Retina (tissue), 1 donor: ENCODE results near the gene AFTPH.
"Not testable (repeated sequence)": the region's sequence is repeated elsewhere in the genome, so short reads cannot be mapped to it uniquely, and the experiment has no call there.

ENCODE experiments used
- DNase-seq: peaks from one replicate; pipeline ENCODE4 v3.0.0-alpha.2; 2016

Gene AFTPH

GRCh38 chr2:64498438-64498837 is 25.7 kb upstream of the AFTPH start:
- DNase-seq, result no peak

DNA sequence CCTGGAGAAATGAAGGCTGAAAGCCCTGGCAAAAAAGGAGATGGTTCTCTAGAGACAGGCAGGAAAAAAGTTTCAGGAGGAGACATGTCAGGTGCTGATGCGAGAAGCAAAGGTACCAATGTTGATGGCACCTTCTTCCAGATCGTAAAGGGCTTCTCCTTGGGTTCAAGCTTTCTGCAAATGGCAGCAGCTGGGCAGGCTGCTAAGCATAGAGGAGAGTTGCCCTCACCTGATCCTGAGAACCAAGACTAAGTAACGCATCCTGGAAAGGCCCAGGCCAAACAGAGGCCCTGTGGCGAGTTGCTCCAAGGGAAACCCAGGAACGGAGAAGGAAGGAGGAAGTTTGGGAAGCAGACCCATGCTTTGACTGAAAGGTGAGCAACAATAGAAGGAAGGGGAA is 23.6 kb upstream of the AFTPH start:
- DNase-seq, result no peak

GRCh38 chr2:64501946-64502345 is 22.2 kb upstream of the AFTPH start:
- DNase-seq, result no peak

DNA sequence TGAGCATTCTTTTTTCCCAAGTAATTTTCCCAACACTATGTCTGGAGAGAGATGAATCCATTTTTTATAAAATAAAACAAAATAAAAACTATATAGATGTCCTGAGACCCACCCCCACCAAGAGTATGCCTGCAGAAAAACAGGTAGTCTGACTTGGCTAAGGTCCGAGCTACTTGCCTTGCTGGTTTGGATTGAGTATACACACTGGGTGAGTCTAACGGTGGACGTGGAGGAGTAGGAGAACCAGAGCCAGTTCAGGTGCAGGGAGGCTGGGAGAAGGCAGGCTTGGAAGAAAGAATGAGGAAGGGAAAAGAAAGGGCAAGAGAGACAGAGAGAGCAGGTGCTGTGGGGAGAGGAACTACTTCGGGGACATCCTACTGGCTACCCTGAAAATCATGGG is 21.3 kb upstream of the AFTPH start:
- no peak for DNase-seq

- DNase-seq, result no peak
Observed at GRCh38 chr2:64504774-64505720, 19.1 kb upstream of the AFTPH start.

- no peak for DNase-seq
Observed at GRCh38 chr2:64506686-64507085, 17.4 kb upstream of the AFTPH start.

GRCh38 chr2:64514008-64514407 is 10.1 kb upstream of the AFTPH start:
- DNase-seq, result no peak

GRCh38 chr2:64515086-64515485 is 9.0 kb upstream of the AFTPH start:
- DNase-seq, result no peak

DNA sequence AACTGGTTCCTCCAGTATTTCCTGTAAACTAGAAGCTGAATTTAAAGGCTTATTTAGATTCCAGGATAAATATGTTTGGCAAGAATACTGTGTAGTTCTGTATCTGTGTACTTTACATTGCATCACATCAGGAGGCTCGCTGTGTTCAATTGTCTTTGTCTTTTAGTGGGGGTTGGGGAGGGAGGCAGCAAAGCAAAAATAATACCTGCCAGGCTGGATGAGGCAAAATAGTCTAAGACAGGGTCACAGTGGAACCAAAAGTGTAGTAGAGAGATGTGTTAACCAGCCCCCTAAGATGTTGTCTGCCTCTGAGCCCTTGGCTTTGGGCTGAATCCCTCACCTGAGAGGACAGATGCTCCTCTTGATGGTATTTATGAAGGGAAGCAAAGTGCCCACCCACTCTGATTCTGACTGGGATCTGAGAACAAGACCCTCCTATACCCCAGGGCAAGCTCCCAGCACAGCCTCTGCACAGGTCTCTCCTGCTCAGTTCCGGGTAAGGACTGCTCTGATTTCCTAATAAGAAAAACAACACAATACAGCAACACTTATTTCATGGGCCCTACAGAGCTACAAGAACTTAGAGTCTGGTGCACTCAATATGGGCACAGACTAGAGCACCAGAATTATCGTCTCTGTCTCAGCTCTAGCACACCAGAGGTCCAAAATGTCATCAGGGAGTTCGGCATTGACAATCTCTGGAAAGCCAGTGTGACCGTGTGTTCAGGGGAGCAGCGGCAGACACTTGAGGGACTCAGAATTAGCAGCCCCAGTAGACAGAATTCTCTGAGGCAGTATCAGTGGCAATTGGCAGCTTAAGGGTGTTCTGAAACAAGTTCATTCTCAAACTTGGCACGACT is 7.2 kb upstream of the AFTPH start:
- no peak for DNase-seq

GRCh38 chr2:64517511-64517884 is 6.6 kb upstream of the AFTPH start:
- no peak for DNase-seq

- peak; percentile 84 for DNase-seq
Observed at GRCh38 chr2:64522843-64523428, 1.2 kb upstream of the AFTPH start.

GRCh38 chr2:64524604-64525316 is 632 bp downstream of the AFTPH start:
- DNase-seq, result no peak

DNA sequence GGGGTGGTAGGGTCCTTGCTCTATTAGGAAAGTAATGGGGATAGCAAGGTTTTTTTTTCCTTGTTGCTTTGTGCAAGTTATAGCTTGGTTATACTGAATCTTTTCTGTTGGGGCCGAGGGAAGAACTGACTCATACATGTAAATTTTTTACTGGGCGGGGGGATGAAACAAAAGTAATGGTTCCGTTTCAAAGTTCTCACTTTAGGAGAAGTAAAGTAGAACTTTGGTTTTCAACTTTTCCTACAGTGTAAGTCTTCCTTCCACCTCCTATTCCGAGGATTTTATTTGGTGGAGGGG is 1.1 kb downstream of the AFTPH start:
- DNase-seq, result no peak

GRCh38 chr2:64526034-64526433 is 1.9 kb downstream of the AFTPH start:
- DNase-seq, result no peak

- DNase-seq, result not testable (repeated sequence)
Observed at GRCh38 chr2:64530946-64531345, 6.8 kb downstream of the AFTPH start.

GRCh38 chr2:64532030-64532429 is 7.9 kb downstream of the AFTPH start:
- no peak for DNase-seq

DNA sequence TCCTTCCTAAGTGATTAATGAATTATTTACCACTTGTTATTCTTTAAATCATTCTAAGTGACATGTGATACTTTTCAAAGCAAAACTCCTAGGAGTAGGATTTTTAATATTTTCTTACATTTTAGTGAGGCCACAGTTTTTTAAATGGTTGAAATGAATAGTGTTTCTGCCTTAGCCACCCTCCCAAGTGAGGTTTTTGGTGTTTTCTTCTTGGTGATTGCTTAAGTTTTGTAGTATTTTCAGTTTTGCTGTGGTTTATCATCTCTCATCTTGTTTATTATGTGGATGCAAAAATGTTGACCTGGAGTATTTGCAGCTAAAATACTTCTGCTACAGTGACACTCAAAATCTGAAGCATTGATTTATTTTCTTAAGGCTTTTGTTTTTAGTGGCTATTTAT is 9.8 kb downstream of the AFTPH start:
- DNase-seq, result no peak

DNA sequence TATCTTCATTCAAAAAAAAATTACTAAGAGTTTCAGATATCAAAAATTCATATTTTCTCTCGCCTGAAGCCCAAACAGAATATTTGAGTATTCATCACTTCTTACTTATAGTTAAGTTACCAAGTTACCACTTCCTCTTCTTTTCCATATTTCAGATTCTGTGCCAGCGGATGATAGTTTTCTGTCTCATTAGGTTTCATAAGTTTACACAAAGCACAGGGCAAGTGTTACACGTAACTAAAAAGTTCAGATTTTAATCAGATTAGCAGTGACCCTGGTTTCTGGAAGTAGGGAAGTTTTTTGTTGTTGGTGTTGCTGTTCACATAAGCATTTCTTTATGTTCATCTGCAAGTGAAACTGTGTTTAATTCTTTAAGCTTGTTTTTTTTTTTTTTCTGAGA is 10.2 kb downstream of the AFTPH start:
- DNase-seq, result no peak

GRCh38 chr2:64535024-64535423 is 10.9 kb downstream of the AFTPH start:
- no peak for DNase-seq

DNA sequence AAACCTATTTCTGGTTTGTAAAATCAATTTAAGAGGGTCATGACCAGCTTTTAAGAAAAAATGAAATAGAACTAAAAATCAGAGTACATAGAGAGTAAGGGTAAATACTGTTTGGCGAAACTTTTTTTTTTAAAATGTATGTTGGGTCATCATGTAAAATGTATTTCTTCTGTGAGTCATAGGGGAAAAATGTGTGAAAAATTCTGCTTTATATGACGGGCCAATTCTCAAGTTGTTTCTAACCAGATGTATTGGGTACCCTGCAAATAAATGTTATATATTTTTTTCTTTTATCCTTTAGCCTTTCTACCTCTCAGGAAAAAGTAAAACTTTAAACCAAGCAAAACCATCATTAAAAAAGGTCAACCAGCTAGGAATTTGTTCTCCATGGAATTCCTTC is 13.9 kb downstream of the AFTPH start:
- no peak for DNase-seq

GRCh38 chr2:64538764-64539433 is 14.8 kb downstream of the AFTPH start:
- DNase-seq, result no peak

- no peak for DNase-seq
Observed at GRCh38 chr2:64540615-64541014, 16.5 kb downstream of the AFTPH start.

- no peak for DNase-seq
Observed at GRCh38 chr2:64541547-64541946, 17.4 kb downstream of the AFTPH start.
